LNCAP (cell line): ENCODE data around the gene DPEP2NB.

Experiments
- CTCF ChIP-seq: fragments of 450-650 bp; IDR thresholded peaks from 2 replicates; pipeline ENCODE4 v1.5.1; 2017; ENCODE audit warnings: mild to moderate bottlenecking

The DPEP2NB gene

GRCh38 chr16:67987460-67988160, 28.1 kb downstream of the DPEP2NB start:
- no peak for TF ChIP-seq CTCF

DNA sequence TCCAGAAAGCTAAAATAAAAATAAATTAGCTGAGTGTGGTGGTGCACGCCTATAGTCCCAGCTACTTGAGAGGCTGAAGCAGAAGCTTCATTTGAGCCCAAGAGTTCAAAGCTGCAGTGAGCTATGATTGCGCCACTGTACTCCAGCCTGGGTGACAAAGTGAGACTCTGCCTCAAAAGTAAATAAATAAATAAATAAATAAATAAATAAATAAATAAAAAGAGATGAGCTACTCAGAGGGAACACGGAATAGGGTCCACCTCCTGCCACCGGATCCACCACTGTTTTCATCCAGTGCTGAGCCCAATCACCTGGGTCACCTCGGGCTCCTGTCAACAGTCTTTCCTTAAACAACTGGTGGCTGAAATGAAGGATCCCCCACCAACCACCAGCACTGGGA, 28.8 kb downstream of the DPEP2NB start:
- TF ChIP-seq CTCF: no peak

- no peak for TF ChIP-seq CTCF
Measured at GRCh38 chr16:67982011-67982696, 33.6 kb downstream of the DPEP2NB start.

GRCh38 chr16:67979955-67980678, 35.6 kb downstream of the DPEP2NB start, which contains the start of gene DPEP3:
TSS of gene DPEP3 (minus strand) at chr16:67980499. CDS start at chr16:67980380, 119 bp downstream.
- TF ChIP-seq CTCF: no peak

DNA sequence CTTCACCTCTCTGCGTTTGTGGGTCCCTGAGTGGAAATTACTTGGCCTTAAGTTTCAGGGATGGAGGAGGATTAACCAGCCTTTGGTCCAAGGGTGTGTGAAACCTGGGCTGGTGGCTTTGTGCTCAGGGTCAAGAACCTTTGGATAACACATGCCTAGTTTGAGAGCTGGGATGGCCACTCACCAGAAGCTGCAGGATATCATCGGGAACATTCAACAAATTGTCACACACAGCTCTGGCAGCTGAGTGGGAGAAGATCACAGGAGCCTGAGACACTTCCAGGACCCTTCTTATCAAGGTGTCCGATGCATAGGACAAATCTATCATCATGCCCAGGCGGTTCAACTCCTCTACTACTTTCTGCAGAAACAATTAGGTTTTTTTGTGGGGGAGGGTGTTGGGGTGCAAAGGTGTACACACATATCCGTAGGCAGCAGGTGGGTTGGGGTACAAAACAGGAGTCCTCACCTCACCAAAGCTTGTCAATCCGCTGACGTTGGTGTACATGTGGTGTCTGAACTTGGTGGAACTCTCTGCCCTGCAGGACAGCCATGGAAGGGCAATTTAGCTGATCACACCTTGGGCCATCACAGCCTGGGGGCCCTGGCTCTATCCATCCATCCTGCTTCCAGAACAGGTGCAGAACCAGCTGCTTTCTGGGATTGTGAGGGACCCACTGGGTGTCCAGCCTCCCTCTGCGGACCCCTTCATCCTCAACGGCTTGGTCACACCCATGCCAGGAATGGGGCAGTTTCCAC, 38.1 kb downstream of the DPEP2NB start:
- no peak for TF ChIP-seq CTCF

- TF ChIP-seq CTCF: no peak
Measured at GRCh38 chr16:67977005-67977404, 38.7 kb downstream of the DPEP2NB start.

DNA sequence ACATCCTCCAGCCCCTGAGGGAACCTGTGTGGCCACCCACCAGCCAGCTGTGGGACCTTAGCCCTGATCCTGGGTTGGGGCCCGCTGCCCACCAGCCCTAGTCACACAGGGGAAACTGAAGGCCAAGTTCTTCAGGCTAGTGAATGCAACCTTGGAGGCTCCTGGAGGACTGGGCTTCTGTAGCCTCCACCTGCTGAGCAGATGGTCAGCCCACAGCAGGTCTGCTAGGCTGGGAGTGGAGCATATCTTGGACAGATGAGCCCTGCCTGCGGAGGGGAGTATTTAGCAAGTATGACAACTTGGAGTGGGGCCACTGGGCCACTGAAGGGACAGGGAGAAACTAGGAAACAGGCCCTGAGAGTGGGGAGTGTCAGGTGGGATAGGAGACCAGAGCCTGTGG, 39.5 kb downstream of the DPEP2NB start:
- TF ChIP-seq CTCF: no peak
